ENCODE measurements around the gene CCDC28B.
"Not testable (repeated sequence)": the region's sequence is repeated elsewhere in the genome, so short reads cannot be mapped to it uniquely, and the experiment has no call there.

Gene CCDC28B

GRCh38 chr1:32200226-32201010 is at the start of gene CCDC28B:
CCDC28B (plus strand) TSS chr1:32200595; CDS start chr1:32201936, 1,341 bp downstream.
- Histone ChIP-seq H3K9ac (ENCODE audit: low read length) (peak within 1 kb of the TSS; percentile 75), H3K27me3 (replicated peaks; ENCODE audit: control insufficient read depth, insufficient read depth, low read length) (no peaks in the 10 kb centered on the region), H3K4me1 (ENCODE audit: control insufficient read depth, insufficient read depth, low read length) (peaks cover 47% of the 10 kb centered on the region), H3K4me3 (ENCODE audit: low read length) (peak within 1 kb of the TSS; percentile 83), H3K36me3 (ENCODE audit: control insufficient read depth, insufficient read depth, low read length, severe bottlenecking) (peaks cover 32% of the 10 kb centered on the region), H3K9me3 (ENCODE audit: control insufficient read depth, low read length) (no peaks in the 10 kb centered on the region)
- DNase-seq (ENCODE audit: low read depth), result peak; percentile 86

DNA sequence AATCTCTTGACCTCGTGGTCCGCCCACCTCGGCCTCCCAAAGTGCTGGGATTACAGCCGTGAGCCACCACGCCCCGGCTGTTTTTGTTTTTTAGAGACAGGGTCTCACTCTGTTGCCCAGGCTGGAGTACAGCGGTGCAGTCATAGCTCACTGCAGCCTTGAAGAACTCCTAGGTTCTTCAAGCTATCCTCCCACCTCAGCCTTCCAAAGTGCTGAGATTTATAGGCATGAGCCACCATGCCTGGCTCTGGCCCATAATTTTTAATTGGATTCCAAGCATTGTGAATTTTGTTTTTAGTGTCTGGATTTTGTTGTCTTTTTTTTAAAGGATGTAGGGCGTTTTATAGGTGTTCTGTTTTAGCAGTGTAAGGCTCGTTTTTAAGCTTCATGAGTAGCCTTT is 49.5 kb upstream of the CCDC28B start:
- H3K27me3 ChIP-seq (replicated peaks; ENCODE audit: control insufficient read depth, insufficient read depth, low read length), result no peaks in the 10 kb centered on the region
- no peak for DNase-seq (ENCODE audit: low read depth)
- peaks cover 6% of the 10 kb centered on the region for H3K4me1 ChIP-seq (ENCODE audit: control insufficient read depth, insufficient read depth, low read length)

DNA sequence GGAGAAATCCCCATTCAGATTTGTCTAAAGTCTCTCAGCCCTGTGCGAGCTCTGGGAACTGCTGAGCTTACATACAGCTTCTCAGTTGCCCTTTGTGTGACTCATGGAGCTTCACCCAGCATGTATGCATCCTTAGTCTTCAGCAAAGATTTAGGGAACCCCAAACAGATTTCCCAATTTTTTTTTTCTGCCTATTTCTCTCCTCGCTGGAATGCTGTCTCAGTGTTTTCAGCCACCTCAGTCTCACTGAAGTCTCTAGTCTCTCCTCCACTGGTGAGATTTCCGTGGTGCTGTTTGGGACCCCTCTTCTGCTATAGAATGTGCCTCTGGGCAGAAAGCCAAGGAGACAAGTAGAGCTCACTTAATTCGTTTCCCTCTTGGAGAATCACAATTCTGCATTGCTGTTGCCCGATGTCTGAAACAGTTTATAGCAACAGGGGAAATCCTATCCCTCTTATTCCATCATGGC is 49.0 kb upstream of the CCDC28B start:
- no peaks in the 10 kb centered on the region for H3K9me3 ChIP-seq (ENCODE audit: control insufficient read depth, low read length)
- DNase-seq (ENCODE audit: low read depth), result peak; percentile 73

More for the DNA sequence above, 49.5 kb upstream of the CCDC28B start:
- peaks cover 10% of the 10 kb centered on the region for H3K36me3 ChIP-seq (ENCODE audit: control insufficient read depth, insufficient read depth, low read length, severe bottlenecking)
- no peaks in the 10 kb centered on the region for H3K9me3 ChIP-seq (ENCODE audit: control insufficient read depth, low read length)
- no peak overlapping the region for H3K9ac ChIP-seq (ENCODE audit: low read length)
- H3K4me3 ChIP-seq (ENCODE audit: low read length), result no peak overlapping the region

GRCh38 chr1:32159189-32159588 is 41.2 kb upstream of the CCDC28B start:
- no peaks in the 10 kb centered on the region for H3K27me3 ChIP-seq (replicated peaks; ENCODE audit: control insufficient read depth, insufficient read depth, low read length)
- no peak for DNase-seq (ENCODE audit: low read depth)
- peaks cover 6% of the 10 kb centered on the region for H3K4me1 ChIP-seq (ENCODE audit: control insufficient read depth, insufficient read depth, low read length)
- peaks cover 83% of the 10 kb centered on the region for H3K36me3 ChIP-seq (ENCODE audit: control insufficient read depth, insufficient read depth, low read length, severe bottlenecking)
- H3K9ac ChIP-seq (ENCODE audit: low read length), result no peak overlapping the region
- H3K9me3 ChIP-seq (ENCODE audit: control insufficient read depth, low read length), result no peaks in the 10 kb centered on the region
- no peak overlapping the region for H3K4me3 ChIP-seq (ENCODE audit: low read length)

More for the DNA sequence above, 49.0 kb upstream of the CCDC28B start:
- peaks cover 15% of the 10 kb centered on the region for H3K36me3 ChIP-seq (ENCODE audit: control insufficient read depth, insufficient read depth, low read length, severe bottlenecking)
- H3K4me1 ChIP-seq (ENCODE audit: control insufficient read depth, insufficient read depth, low read length), result peaks cover 6% of the 10 kb centered on the region
- H3K27me3 ChIP-seq (replicated peaks; ENCODE audit: control insufficient read depth, insufficient read depth, low read length), result no peaks in the 10 kb centered on the region
- no peak overlapping the region for H3K4me3 ChIP-seq (ENCODE audit: low read length)
- no peak overlapping the region for H3K9ac ChIP-seq (ENCODE audit: low read length)

DNA sequence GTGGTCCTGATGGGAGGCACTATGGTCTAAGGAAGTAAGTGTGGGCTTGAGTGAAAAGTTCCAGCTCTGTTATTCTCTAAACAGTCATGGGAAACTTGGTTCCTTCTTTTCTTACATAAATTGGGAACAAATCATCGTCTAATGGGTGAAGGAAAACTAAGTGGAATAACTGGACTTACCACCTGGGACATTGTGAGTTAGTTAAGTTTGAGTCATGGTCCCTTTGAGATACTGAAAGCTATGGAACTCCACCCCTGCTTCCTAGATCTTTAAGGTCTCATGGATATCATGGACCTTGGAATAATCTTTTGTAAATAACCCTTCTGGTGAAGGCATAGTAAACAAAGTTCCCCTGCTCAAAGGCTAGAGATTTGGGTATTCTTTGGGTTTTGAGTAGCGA is 37.0 kb upstream of the CCDC28B start:
- peaks cover 86% of the 10 kb centered on the region for H3K36me3 ChIP-seq (ENCODE audit: control insufficient read depth, insufficient read depth, low read length, severe bottlenecking)
- no peak for DNase-seq (ENCODE audit: low read depth)
- no peak overlapping the region for H3K4me3 ChIP-seq (ENCODE audit: low read length)
- H3K9ac ChIP-seq (ENCODE audit: low read length), result no peak overlapping the region
- H3K9me3 ChIP-seq (ENCODE audit: control insufficient read depth, low read length), result no peaks in the 10 kb centered on the region
- H3K27me3 ChIP-seq (replicated peaks; ENCODE audit: control insufficient read depth, insufficient read depth, low read length), result no peaks in the 10 kb centered on the region
- peaks cover 6% of the 10 kb centered on the region for H3K4me1 ChIP-seq (ENCODE audit: control insufficient read depth, insufficient read depth, low read length)

DNA sequence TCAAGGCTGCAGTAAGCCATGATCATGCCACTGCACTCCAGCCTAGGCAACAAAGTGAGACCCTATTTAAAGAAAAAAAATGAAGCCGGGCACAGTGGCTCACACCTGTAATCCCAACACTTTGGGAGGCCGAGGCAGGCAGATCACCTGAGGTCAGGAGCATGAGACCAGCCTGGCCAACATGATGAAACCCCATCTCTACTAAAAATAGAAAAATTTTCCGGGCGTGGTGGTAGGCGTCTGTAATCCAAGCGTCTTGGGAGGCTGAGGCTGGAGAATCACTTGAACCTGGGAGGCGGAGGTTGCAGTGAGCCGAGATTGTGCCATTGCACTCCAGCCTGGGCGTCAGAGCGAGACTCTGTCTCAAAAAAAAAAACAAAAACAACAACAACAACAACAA is 34.8 kb upstream of the CCDC28B start:
- H3K9me3 ChIP-seq (ENCODE audit: control insufficient read depth, low read length); H3K4me3 ChIP-seq (ENCODE audit: low read length); DNase-seq (ENCODE audit: low read depth); H3K27me3 ChIP-seq (replicated peaks; ENCODE audit: control insufficient read depth, insufficient read depth, low read length); H3K9ac ChIP-seq (ENCODE audit: low read length); H3K4me1 ChIP-seq (ENCODE audit: control insufficient read depth, insufficient read depth, low read length): not testable (repeated sequence)
- peaks cover 77% of the 10 kb centered on the region for H3K36me3 ChIP-seq (ENCODE audit: control insufficient read depth, insufficient read depth, low read length, severe bottlenecking)

DNA sequence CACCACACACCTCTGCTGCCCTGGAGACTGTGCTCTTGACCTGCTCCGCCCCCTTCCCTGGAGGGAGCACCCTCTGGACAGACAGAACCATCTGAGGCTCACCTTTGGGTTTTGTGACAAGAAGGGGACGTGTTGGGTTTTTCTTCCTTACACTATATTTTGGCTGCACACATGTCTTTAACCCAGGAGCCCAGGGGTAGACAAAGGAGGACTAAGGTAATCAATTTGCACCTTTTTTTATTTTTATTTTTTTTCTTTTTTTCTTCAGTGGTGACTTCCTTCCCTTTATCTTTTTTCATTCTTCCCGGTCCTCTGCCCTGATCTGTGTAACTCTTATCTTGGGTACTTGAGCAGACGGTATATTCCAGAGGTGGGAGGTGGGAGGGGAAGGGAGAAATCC is 29.4 kb upstream of the CCDC28B start:
- no peak overlapping the region for H3K9ac ChIP-seq (ENCODE audit: low read length)
- H3K36me3 ChIP-seq (ENCODE audit: control insufficient read depth, insufficient read depth, low read length, severe bottlenecking), result peaks cover 78% of the 10 kb centered on the region
- H3K4me1 ChIP-seq (ENCODE audit: control insufficient read depth, insufficient read depth, low read length), result no peaks in the 10 kb centered on the region
- no peaks in the 10 kb centered on the region for H3K27me3 ChIP-seq (replicated peaks; ENCODE audit: control insufficient read depth, insufficient read depth, low read length)
- no peaks in the 10 kb centered on the region for H3K9me3 ChIP-seq (ENCODE audit: control insufficient read depth, low read length)
- DNase-seq (ENCODE audit: low read depth), result no peak
- no peak overlapping the region for H3K4me3 ChIP-seq (ENCODE audit: low read length)

DNA sequence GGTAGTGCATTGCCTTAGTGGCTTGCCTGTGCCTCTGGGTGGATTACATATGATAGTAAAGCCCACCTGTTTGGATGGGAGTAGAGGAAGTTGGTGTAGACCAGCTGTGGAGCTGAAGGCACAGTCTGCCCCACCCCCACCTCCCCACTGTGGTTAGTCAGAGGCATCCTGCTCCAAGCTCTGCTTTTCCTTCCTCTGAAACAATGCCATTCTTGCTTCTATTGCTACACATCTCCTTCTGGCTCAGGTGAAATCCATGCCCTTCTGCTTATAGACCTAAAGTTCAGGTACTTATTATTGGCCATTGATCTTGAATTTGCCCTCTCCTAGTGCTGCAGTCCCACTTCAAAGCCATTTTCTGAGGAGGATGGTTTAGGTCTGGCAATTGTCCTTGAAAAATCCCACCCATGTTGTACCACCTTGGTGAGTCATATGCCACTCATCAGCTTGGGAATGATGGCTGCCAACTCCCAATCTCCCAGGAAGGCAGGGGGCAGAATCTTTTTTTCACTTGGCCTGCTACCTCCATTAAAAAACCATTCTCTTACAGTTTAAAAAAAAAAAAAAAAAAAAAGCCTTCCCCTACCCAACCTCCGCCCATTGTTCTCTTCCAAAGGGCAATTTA is 27.7 kb upstream of the CCDC28B start:
- Histone ChIP-seq H3K4me3 (ENCODE audit: low read length) (no peak overlapping the region), H3K9me3 (ENCODE audit: control insufficient read depth, low read length) (no peaks in the 10 kb centered on the region), H3K27me3 (replicated peaks; ENCODE audit: control insufficient read depth, insufficient read depth, low read length) (no peaks in the 10 kb centered on the region), H3K4me1 (ENCODE audit: control insufficient read depth, insufficient read depth, low read length) (peaks cover 1% of the 10 kb centered on the region), H3K36me3 (ENCODE audit: control insufficient read depth, insufficient read depth, low read length, severe bottlenecking) (peaks cover 66% of the 10 kb centered on the region), H3K9ac (ENCODE audit: low read length) (no peak overlapping the region)
- no peak for DNase-seq (ENCODE audit: low read depth)

DNA sequence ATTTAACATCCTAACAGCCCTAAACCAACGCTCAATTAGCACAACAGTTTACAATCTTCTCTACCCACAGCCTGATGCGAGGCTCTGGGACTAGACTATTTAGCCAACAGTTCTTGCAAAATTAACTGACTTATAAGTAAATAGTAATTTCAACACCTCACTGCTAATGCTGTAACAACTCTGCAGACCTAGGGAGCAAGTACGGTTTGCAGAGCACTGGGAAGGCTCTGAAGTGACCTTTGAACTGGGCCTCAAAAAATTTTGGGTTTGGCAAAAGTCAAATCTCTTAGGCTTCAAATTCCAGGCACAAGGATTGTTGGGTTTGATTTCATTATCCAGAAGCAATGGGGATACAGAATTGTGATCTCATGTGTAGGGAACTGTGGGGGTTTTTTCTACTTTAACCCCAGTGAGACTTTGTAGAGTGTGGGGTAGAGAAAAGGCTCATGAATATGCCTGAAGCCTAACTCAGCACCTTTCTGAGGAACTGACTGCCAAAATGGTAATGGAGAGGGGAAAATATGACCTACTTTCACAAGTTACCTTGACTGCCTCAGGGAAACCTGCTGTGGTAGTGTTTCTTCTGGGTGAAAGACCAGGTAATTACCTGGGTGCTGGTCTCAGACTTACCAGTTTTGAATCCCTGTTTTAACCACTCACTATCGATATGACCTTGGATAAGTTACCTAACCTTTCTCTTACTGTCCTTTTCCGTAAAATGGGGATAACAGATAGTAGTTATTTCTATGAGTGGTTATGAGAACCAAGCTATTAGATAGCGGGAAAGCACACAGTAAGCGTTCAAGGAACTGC is 21.8 kb upstream of the CCDC28B start:
- peak overlapping the region; percentile 86 for H3K4me3 ChIP-seq (ENCODE audit: low read length)
- H3K9me3 ChIP-seq (ENCODE audit: control insufficient read depth, low read length), result no peaks in the 10 kb centered on the region
- DNase-seq (ENCODE audit: low read depth), result no peak

DNA sequence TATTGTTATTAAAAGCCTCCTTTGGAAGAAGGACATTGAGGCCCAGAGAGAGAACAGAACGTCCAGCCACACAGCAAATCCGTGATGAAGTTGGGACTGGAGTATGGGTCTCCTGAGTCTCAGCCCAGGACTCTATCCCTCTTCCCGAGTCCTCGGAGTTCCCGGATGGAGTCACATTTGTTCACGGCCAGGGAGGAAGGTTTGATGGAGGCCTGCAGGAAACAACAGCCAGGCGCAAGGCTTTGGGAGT is 21.3 kb upstream of the CCDC28B start:
- peak overlapping the region; percentile 86 for H3K4me3 ChIP-seq (ENCODE audit: low read length)
- no peak for DNase-seq (ENCODE audit: low read depth)
- peak overlapping the region; percentile 99 for H3K9ac ChIP-seq (ENCODE audit: low read length)
- H3K4me1 ChIP-seq (ENCODE audit: control insufficient read depth, insufficient read depth, low read length), result peaks cover 41% of the 10 kb centered on the region
- H3K9me3 ChIP-seq (ENCODE audit: control insufficient read depth, low read length), result no peaks in the 10 kb centered on the region
- peaks cover 16% of the 10 kb centered on the region for H3K36me3 ChIP-seq (ENCODE audit: control insufficient read depth, insufficient read depth, low read length, severe bottlenecking)
- H3K27me3 ChIP-seq (replicated peaks; ENCODE audit: control insufficient read depth, insufficient read depth, low read length), result no peaks in the 10 kb centered on the region

More for the DNA sequence above, 21.8 kb upstream of the CCDC28B start:
- Histone ChIP-seq H3K4me1 (ENCODE audit: control insufficient read depth, insufficient read depth, low read length) (peaks cover 37% of the 10 kb centered on the region), H3K9ac (ENCODE audit: low read length) (peak overlapping the region; percentile 99), H3K27me3 (replicated peaks; ENCODE audit: control insufficient read depth, insufficient read depth, low read length) (no peaks in the 10 kb centered on the region), H3K36me3 (ENCODE audit: control insufficient read depth, insufficient read depth, low read length, severe bottlenecking) (peaks cover 18% of the 10 kb centered on the region)

Measured in adipocyte (in vitro differentiated cells).